Kidney (tissue), 14 donors: ENCODE results near the gene NEAT1. TPM values are rescaled to one million over a fixed set of nuclear protein-coding genes. Genes with fewer than 3 reads are reported as not detected.
A peak's percentile ranks its signal among the peaks of the same experiment; 100 is the strongest.

Experiments
- DNase-seq, 5 donors: peaks; one replicate each; pipeline ENCODE4 v3.0.0-alpha.2; 2013 to 2020
- FAIRE-seq: peaks from 2 replicates; lab custom pipeline; 2012; peaks lifted over from hg19 to GRCh38; lab: Jason Lieb, UNC
- H3K27ac ChIP-seq, 2 donors: one replicate each; pipeline ENCODE4 v1.7.0; 2013; ENCODE audit warnings: low read depth in 2 of 2, low read length in 2 of 2, inconsistent platforms in 1 of 2
- H3K27me3 ChIP-seq: one replicate; pipeline ENCODE4 v1.7.1; 2013; ENCODE audit warnings: low read length, inconsistent platforms; ENCODE audit not compliant: control insufficient read depth, insufficient read depth
- H3K36me3 ChIP-seq, 3 donors: one replicate each; pipeline versions ENCODE4 v1.7.0 to v1.7.1; 2013; ENCODE audit warnings: low read length in 3 of 3, control low read depth in 1 of 3, inconsistent platforms in 1 of 3; ENCODE audit not compliant: insufficient read depth in 3 of 3, control insufficient read depth in 2 of 3
- H3K4me1 ChIP-seq, 3 donors: one replicate each; pipeline versions ENCODE4 v1.7.0 to v1.7.1; 2013; ENCODE audit warnings: low read length in 3 of 3, inconsistent platforms in 1 of 3, low read depth in 1 of 3; ENCODE audit not compliant: control insufficient read depth in 2 of 3, insufficient read depth in 2 of 3
- H3K4me3 ChIP-seq, 3 donors: one replicate each; pipeline versions ENCODE4 v1.7.0 to v1.8.1; 2013; ENCODE audit warnings: low read length in 3 of 3, control low read depth in 1 of 3, inconsistent platforms in 1 of 3
- H3K9ac ChIP-seq, 3 donors: one replicate each; pipeline versions ENCODE4 v1.7.0 to v1.7.1; 2013; ENCODE audit warnings: low read length in 3 of 3, control low read depth in 1 of 3, inconsistent platforms in 1 of 3
- H3K9me3 ChIP-seq, 3 donors: one replicate each; pipeline versions ENCODE4 v1.7.0 to v1.7.1; 2013; ENCODE audit warnings: low read length in 3 of 3, control low read depth in 1 of 3, inconsistent platforms in 1 of 3; ENCODE audit not compliant: control insufficient read depth in 2 of 3, insufficient read depth in 1 of 3
- CTCF ChIP-seq: IDR thresholded peaks from 3 replicates; pipeline ENCODE4 v1.5.1; 2012; ENCODE audit warnings: mild to moderate bottlenecking, moderate library complexity, borderline replicate concordance; ENCODE audit not compliant: insufficient read depth; ENCODE audit errors: extremely low read depth
- intact Hi-C: fragments of 100-400 bp; cut with DNase I; formaldehyde crosslinking; loops from one replicate; pipeline ENCODE4 v1.11.1; 2022
- polyA plus RNA-seq: library from polyadenylated mRNA; stranded (reverse); fragments of 350-450 nt; fragmentation: Illumina TruSeq; extraction: RNeasy Lipid Tissue Mini Kit (QIAGEN cat#74804); gene quantifications from one replicate; pipeline ENCODE4 v1.2.3, GENCODE V29; 2014; ENCODE audit warnings: low read depth, low replicate concordance; ENCODE audit not compliant: insufficient read depth
- total RNA-seq: library from RNA; stranded (reverse); fragmentation: NEBNext Ultra II Directional; extraction: Animal tissue kit (Norgen Biotek cat#: 25700); gene quantifications from one replicate; pipeline ENCODE4 v1.2.1, GENCODE V29; 2021
- donor health status: control.
- donor health status: control.
- donor health status: control.
- donor health status: control.
- donor health status: control.
- donor health status: DM: yes; HTN: yes; CAD: no.
- donor health status: Normal renal cell carcinoma (clear cell type).

The NEAT1 gene
- total and polyA plus RNA-seq, 2 donors from 2014 or later: 595 to 1,006 TPM

- FAIRE-seq (no peak), DNase-seq (peak in 4 of 5 donors; percentile 28 to 80 (median 62))
- no peak for TF ChIP-seq CTCF
- intact Hi-C loops: no loop called here
- peak overlapping the region in 1 of 3 donors; percentile 19 for H3K9ac ChIP-seq
- peak overlapping the region; percentile 65 to 76 for H3K27ac ChIP-seq
- peaks cover 0 to 3% (median 2%) of the 10 kb centered on the region in 3 donors for H3K36me3 ChIP-seq
- no peaks in the 10 kb centered on the region for H3K27me3 ChIP-seq
- H3K9me3 ChIP-seq: no peaks in the 10 kb centered on the region
- H3K4me3 ChIP-seq: peak overlapping the region in 1 of 3 donors; percentile 43
- peaks cover 0 to 33% (median 16%) of the 10 kb centered on the region in 3 donors for H3K4me1 ChIP-seq
Observed at GRCh38 chr11:65390099-65390941, 32.3 kb upstream of the NEAT1 start.

- peak in 3 of 5 donors; percentile 33 to 73 (median 46) for DNase-seq
Observed at GRCh38 chr11:65390996-65391395, 31.6 kb upstream of the NEAT1 start.

GRCh38 chr11:65392186-65392829, 30.3 kb upstream of the NEAT1 start:
- Histone ChIP-seq H3K27me3 (no peaks in the 10 kb centered on the region), H3K27ac (no peak overlapping the region), H3K36me3 (peaks cover 0 to 6% (median 6%) of the 10 kb centered on the region in 3 donors), H3K9me3 (no peaks in the 10 kb centered on the region), H3K9ac (no peak overlapping the region), H3K4me1 (peaks cover 0 to 23% (median 12%) of the 10 kb centered on the region in 3 donors), H3K4me3 (no peak overlapping the region)
- TF ChIP-seq CTCF: no peak
- intact Hi-C loops: no loop called here
- FAIRE-seq: no peak
- DNase-seq: no peak

More at GRCh38 chr11:65390996-65391395, 31.6 kb upstream of the NEAT1 start:
- FAIRE-seq: no peak
- peaks cover 0 to 3% (median 2%) of the 10 kb centered on the region in 3 donors for H3K36me3 ChIP-seq
- peak overlapping the region in 1 of 3 donors; percentile 43 for H3K4me3 ChIP-seq
- peak overlapping the region; percentile 65 to 76 for H3K27ac ChIP-seq
- peak overlapping the region in 1 of 3 donors; percentile 19 for H3K9ac ChIP-seq
- no peaks in the 10 kb centered on the region for H3K27me3 ChIP-seq
- no peaks in the 10 kb centered on the region for H3K9me3 ChIP-seq
- peaks cover 0 to 31% (median 15%) of the 10 kb centered on the region in 3 donors for H3K4me1 ChIP-seq
- TF ChIP-seq CTCF: no peak
- intact Hi-C loops: no loop called here
